RWPE1 (cell line): Measurements from ENCODE around the gene CSHL1.

Experiments
- CTCF ChIA-PET: fragments of 350-600 bp; sonication (Branson Sonifier 250); formaldehyde crosslinking; extraction: SDS; loops from one replicate; lab custom pipeline; 2021; lab: Yijun Ruan, JAX
- POLR2A ChIA-PET: fragments of 400-600 bp; formaldehyde crosslinking; extraction: SDS; loops from one replicate; lab custom pipeline; 2020; ENCODE audit warnings: antibody characterized with exemption; ENCODE audit not compliant: low non-redundant PET; lab: Yijun Ruan, JAX
- DNase-seq: peaks from one replicate; pipeline ENCODE4 v3.0.0; 2012; ENCODE audit warnings: low spot score
- H3K27ac ChIP-seq: fragments of 450-650 bp; 2 replicates; pipeline ENCODE4 v1.5.1; 2017
- CTCF ChIP-seq: fragments of 450-650 bp; conservative IDR thresholded peaks from 2 replicates; pipeline ENCODE4 v1.5.1; 2017; ENCODE audit warnings: low read depth, mild to moderate bottlenecking

Gene CSHL1

GRCh38 chr17:63934183-63935112 is 23.4 kb upstream of the CSHL1 start:
- POLR2A ChIA-PET, result no interaction called here
- H3K27ac ChIP-seq, result no peak overlapping the region
- DNase-seq, result no peak
- no peak for TF ChIP-seq CTCF
- CTCF ChIA-PET, result interaction anchor here (0.6 to 0.9 kb wide), 4 partner anchors 13 to 130 kb away, joined by 3 to 9 read pairs (median 3); no protein-coding TSS in a partner anchor

GRCh38 chr17:63933598-63933997 is 22.5 kb upstream of the CSHL1 start:
- DNase-seq, result no peak
- no peak overlapping the region for H3K27ac ChIP-seq
- no peak for TF ChIP-seq CTCF
- POLR2A ChIA-PET, result no interaction called here
- CTCF ChIA-PET, result interaction anchor here (0.7 to 0.9 kb wide), 2 partner anchors 57 to 130 kb away, joined by 3 read pairs; no protein-coding TSS in a partner anchor

GRCh38 chr17:63932721-63933120 is 21.7 kb upstream of the CSHL1 start:
- no peak for TF ChIP-seq CTCF
- ChIA-PET CTCF (interaction anchor here (0.5 to 0.9 kb wide), 2 partner anchors 14 to 275 kb away, joined by 3 to 5 read pairs; no protein-coding TSS in a partner anchor), POLR2A (no interaction called here)
- no peak overlapping the region for H3K27ac ChIP-seq
- DNase-seq, result no peak

GRCh38 chr17:63931981-63932561 is 21.0 kb upstream of the CSHL1 start, which contains the start of gene CD79B:
TSS of gene CD79B (minus strand) at chr17:63932331. CDS start at chr17:63932261, 70 bp downstream.
- no peak for TF ChIP-seq CTCF
- no peak for DNase-seq
- no peak within 1 kb of the TSS for H3K27ac ChIP-seq
- POLR2A ChIA-PET, result no interaction called here
- CTCF ChIA-PET, result interaction anchor here (0.5 to 0.9 kb wide), 2 partner anchors 14 to 275 kb away, joined by 3 to 5 read pairs; no protein-coding TSS in a partner anchor

GRCh38 chr17:63930951-63931575 is 20.0 kb upstream of the CSHL1 start:
- H3K27ac ChIP-seq, result peak overlapping the region; percentile 24; the same call in 1 of the 2 replicates
- no peak for TF ChIP-seq CTCF
- POLR2A ChIA-PET, result no interaction called here
- DNase-seq, result no peak
- CTCF ChIA-PET, result interaction anchor here (0.5 to 1.0 kb wide), 2 partner anchors 82 to 151 kb away, joined by 3 to 6 read pairs; no protein-coding TSS in a partner anchor
